Common myeloid progenitor, CD34-positive (primary cell): Measurements from ENCODE around the gene ORMDL3. TPM values are rescaled to one million over a fixed set of nuclear protein-coding genes. Genes with fewer than 3 reads are reported as not detected.

Experiments used
- CTCF ChIA-PET: fragments of 350-600 bp; sonication (Branson Sonifier 250); formaldehyde crosslinking; loops from one replicate; lab custom pipeline; 2021; ENCODE audit warnings: antibody characterized with exemption; lab: Charles Lee
- POLR2A ChIA-PET: fragments of 350-600 bp; sonication (Branson Sonifier 250); formaldehyde crosslinking; loops from one replicate; lab custom pipeline; 2021; ENCODE audit warnings: antibody characterized with exemption; lab: Charles Lee
- DNase-seq, 3 donors: peaks; one replicate each; pipeline versions ENCODE4 v3.0.0 to v3.0.0-alpha.2; 2013
- H3K27ac ChIP-seq, 2 experiments: 1 replicate in 1 of 2; 2 replicates in 1 of 2; pipeline ENCODE4 v1.7.0; 2013; ENCODE audit warnings: inconsistent platforms in 2 of 2, low read length in 2 of 2, mild to moderate bottlenecking in 2 of 2, low read depth in 1 of 2, moderate library complexity in 1 of 2; ENCODE audit not compliant: severe bottlenecking in 2 of 2, insufficient read depth in 1 of 2, poor library complexity in 1 of 2
- H3K27me3 ChIP-seq, 5 experiments: replicated peaks in 2 of 5; 1 replicate in 3 of 5; 2 replicates in 2 of 5; pipeline versions ENCODE4 v1.6.1 to v1.7.0; 2013; ENCODE audit warnings: low read length in 4 of 5, mild to moderate bottlenecking in 2 of 5, moderate library complexity in 2 of 5, inconsistent platforms in 1 of 5; ENCODE audit not compliant: insufficient read depth in 5 of 5, control insufficient read depth in 4 of 5
- H3K36me3 ChIP-seq, 4 experiments: 1 replicate in 2 of 4; 2 replicates in 2 of 4; pipeline versions ENCODE4 v1.6.1 to v1.7.0; 2013; ENCODE audit warnings: low read length in 3 of 4, control low read depth in 1 of 4, mild to moderate bottlenecking in 1 of 4; ENCODE audit not compliant: control insufficient read depth in 4 of 4, insufficient read depth in 4 of 4
- H3K4me1 ChIP-seq, 4 experiments: 1 replicate in 3 of 4; 2 replicates in 1 of 4; pipeline versions ENCODE4 v1.6.1 to v1.7.1; 2013; ENCODE audit warnings: low read length in 3 of 4, mild to moderate bottlenecking in 3 of 4, control low read depth in 1 of 4, inconsistent platforms in 1 of 4, moderate library complexity in 1 of 4; ENCODE audit not compliant: control insufficient read depth in 4 of 4, insufficient read depth in 4 of 4; ENCODE audit errors: control extremely low read depth in 1 of 4
- H3K4me3 ChIP-seq, 7 experiments: 1 replicate in 4 of 7; 2 replicates in 3 of 7; pipeline versions ENCODE4 v1.5.1 to v1.7.0; 2013; ENCODE audit warnings: mild to moderate bottlenecking in 7 of 7, low read length in 6 of 7, moderate library complexity in 6 of 7, inconsistent platforms in 2 of 7, low read depth in 2 of 7, control low read depth in 1 of 7; ENCODE audit not compliant: insufficient read depth in 4 of 7, control insufficient read depth in 1 of 7; ENCODE audit errors: extremely low read depth in 1 of 7
- H3K9me3 ChIP-seq, 5 experiments: 1 replicate in 4 of 5; 2 replicates in 1 of 5; pipeline versions ENCODE4 v1.6.1 to v1.7.1; 2013; ENCODE audit warnings: low read length in 4 of 5, mild to moderate bottlenecking in 2 of 5, inconsistent platforms in 1 of 5, low read depth in 1 of 5, moderate library complexity in 1 of 5; ENCODE audit not compliant: control insufficient read depth in 4 of 5, insufficient read depth in 2 of 5; ENCODE audit errors: control extremely low read depth in 1 of 5
- WGBS: methylation state at CpG from one replicate; pipeline ENCODE4 v1.1.5; 2013; ENCODE audit not compliant: insufficient coverage; 5-methylcytosine and 5-hydroxymethylcytosine counted together
- polyA plus RNA-seq: library from polyadenylated mRNA; unstranded; fragments of 120-200 nt; gene quantifications from one replicate; pipeline ENCODE4 v1.2.1, GENCODE V29; 2013

The ORMDL3 gene, protein sequence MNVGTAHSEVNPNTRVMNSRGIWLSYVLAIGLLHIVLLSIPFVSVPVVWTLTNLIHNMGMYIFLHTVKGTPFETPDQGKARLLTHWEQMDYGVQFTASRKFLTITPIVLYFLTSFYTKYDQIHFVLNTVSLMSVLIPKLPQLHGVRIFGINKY
- polyA plus RNA-seq: 33.1 TPM

DNA sequence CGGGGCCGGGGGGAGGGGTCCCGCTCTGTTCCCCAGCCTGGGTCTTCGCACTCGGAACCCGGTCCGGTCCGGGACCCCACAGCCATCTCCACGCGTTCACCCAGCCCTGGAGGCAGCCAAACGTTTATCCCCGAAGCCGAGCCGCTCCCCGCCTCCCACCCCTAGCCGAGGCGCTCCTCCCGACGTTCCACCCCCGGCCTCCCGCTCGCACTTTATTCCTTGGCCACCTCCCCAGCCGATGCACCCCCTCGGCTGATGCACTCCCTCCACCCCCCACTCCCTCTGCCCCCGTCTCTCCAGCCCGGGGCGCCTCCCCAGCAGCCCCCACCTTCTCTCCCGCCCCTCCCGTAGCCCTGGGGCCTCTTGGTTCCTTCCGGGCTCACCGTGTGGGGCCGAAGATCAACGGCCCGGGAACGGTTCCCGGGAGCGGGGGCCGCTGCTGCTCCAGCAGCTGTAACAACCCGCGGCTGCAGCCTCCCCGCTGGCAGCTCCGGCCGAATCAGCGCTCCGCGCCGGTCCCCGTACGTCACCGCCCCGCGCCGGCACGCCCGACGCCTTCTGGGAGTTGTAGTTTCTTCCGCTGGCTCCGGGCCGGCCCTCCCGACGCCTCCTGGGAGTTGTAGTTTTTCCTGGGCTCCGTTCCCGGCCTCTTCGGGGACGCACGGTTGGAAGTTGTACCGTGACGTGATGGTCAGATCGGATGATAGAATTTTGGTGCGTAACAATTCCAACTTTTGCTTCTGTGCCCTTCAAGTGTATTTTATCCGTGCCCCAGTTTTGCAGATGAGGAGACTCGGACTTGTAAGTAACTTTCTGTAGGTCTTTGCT lies at the start of gene ORMDL3, which contains the start of gene LRRC3C:
ORMDL3 (minus strand) TSS at position 501 of the 828 bp plus-strand sequence. CDS start 3,398 bp downstream, outside the sequence.
LRRC3C (plus strand) TSS at position 632 of the 828 bp plus-strand sequence. CDS start 13,792 bp downstream, outside the sequence.
- WGBS: under 1% methylated on average over 58 of the region's 72 CpGs
- peaks cover 4 to 52% (median 33%) of the 10 kb centered on the region in 4 experiments for H3K4me1 ChIP-seq
- peak; percentile 91 to 92 (median 92) for DNase-seq
- H3K27me3 ChIP-seq: no peaks in the 10 kb centered on the region
- peak within 1 kb of the TSS; percentile 43 to 73 for H3K27ac ChIP-seq
- H3K36me3 ChIP-seq: peaks cover 4 to 20% (median 13%) of the 10 kb centered on the region in 4 experiments
- no peaks in the 10 kb centered on the region for H3K9me3 ChIP-seq
- peak within 1 kb of the TSS; percentile 66 to 91 (median 76) for H3K4me3 ChIP-seq
- POLR2A ChIA-PET: interaction anchor here (0.5 to 0.7 kb wide), 5 partner anchors 16 to 1859 kb away, joined by 3 to 6 read pairs (median 3); partner anchors contain the start of gene JUP
- CTCF ChIA-PET: interaction anchor here (1.5 to 3.3 kb wide), 2 partner anchors 11 to 55 kb away, joined by 4 to 18 read pairs; no protein-coding TSS in a partner anchor

DNA sequence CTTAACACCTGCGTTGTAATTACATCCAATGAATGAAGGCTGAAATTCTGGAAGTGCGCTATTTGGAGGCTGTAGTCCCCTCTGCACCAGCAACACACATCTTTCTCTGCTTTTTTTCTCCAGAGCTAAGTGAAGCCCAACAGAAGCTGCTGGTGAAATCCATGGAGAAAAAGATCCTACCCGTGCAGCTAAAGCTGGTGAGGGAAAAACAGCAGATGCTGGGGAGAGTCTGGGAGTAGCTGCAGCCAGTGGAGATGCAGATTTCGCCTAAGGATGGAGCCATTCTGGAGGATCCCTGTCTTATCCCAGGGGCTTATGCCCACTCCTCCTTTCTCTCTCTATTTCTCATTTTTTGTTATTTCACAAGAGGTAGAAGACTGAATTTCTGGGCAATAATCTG lies 48.4 kb upstream of the ORMDL3 start:
- POLR2A ChIA-PET: interaction anchor here (1.0 kb wide), 1 partner anchor 15 kb away, joined by 7 read pairs; no protein-coding TSS in a partner anchor

DNA sequence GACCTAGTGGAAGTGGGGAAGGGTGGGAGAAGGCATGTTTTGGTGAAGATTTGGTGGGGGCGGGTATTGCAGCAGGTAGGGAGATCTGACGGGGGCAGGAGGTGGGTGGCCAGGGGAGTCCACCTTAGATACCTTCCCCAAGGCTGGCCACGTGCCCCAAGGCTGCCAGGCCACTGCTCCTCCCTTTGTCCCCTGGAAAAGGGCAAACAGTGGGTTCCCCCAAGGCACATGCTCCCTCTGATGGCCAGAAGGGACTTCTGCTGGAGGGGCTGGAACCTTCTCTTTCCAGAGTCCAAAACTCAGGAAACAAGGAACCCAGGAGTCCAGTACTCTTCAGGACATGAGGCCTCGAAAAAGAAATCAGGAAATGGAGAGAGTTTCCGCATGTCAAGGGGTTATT lies 47.0 kb upstream of the ORMDL3 start:
- POLR2A ChIA-PET: no interaction called here
- CTCF ChIA-PET: interaction anchor here (12.3 kb wide), 1 partner anchor 14 kb away, joined by 197 read pairs; the partner anchor contains the start of gene GSDMA
- Histone ChIP-seq H3K9me3 (no peaks in the 10 kb centered on the region), H3K4me1 (peaks cover 2 to 23% (median 4%) of the 10 kb centered on the region in 4 experiments), H3K27me3 (peaks cover 0 to 10% (median 0%) of the 10 kb centered on the region in 5 experiments), H3K27ac (no peak overlapping the region), H3K36me3 (no peaks in the 10 kb centered on the region), H3K4me3 (no peak overlapping the region)
- WGBS: 82% methylated on average over 5 of the region's 5 CpGs
- no peak for DNase-seq

More for the DNA sequence above, 48.4 kb upstream of the ORMDL3 start:
- no peaks in the 10 kb centered on the region for H3K36me3 ChIP-seq
- H3K27me3 ChIP-seq: peaks cover 0 to 7% (median 0%) of the 10 kb centered on the region in 5 experiments
- CTCF ChIA-PET: interaction anchor here (1.2 to 12.3 kb wide), 2 partner anchors 14 to 16 kb away, joined by 4 to 197 read pairs; partner anchors contain the start of gene GSDMA
- no peak overlapping the region for H3K4me3 ChIP-seq
- 100% methylated on average over 2 of the region's 4 CpGs for WGBS
- H3K9me3 ChIP-seq: no peaks in the 10 kb centered on the region
- H3K4me1 ChIP-seq: peaks cover 6 to 31% (median 9%) of the 10 kb centered on the region in 4 experiments
- no peak overlapping the region for H3K27ac ChIP-seq
- no peak for DNase-seq

DNA sequence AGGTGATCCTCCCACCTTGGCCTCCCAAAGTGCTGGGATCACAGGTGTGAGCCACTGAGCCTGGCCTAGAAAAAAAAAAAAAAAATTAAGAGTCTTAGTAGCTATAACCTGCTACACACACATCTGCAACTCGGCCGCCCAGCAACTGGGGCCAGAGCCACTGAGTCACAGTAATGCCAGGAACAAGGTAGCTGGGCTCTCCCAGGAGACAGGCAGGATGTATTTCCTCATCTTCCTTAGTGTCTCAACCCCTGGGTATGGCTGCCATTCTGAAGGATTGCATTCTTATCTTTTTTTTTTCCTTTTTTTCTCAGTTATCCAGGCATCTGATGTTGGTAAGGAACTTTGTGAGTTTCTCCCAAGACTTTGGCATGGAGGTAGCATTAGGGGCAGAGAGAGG lies 46.1 kb upstream of the ORMDL3 start:
- Histone ChIP-seq H3K4me1 (peaks cover 0 to 18% (median 0%) of the 10 kb centered on the region in 4 experiments), H3K27ac (no peak overlapping the region), H3K27me3 (peaks cover 0 to 10% (median 0%) of the 10 kb centered on the region in 5 experiments), H3K9me3 (no peaks in the 10 kb centered on the region), H3K36me3 (no peaks in the 10 kb centered on the region), H3K4me3 (no peak overlapping the region)
- ChIA-PET CTCF (interaction anchor here (12.3 kb wide), 1 partner anchor 13 kb away, joined by 197 read pairs; the partner anchor contains the start of gene GSDMA), POLR2A (interaction anchor here (0.6 to 0.7 kb wide), 2 partner anchors 45 to 175 kb away, joined by 4 read pairs; no protein-coding TSS in a partner anchor)
- DNase-seq: no peak
- WGBS: 100% methylated on average over 2 of the region's 2 CpGs

DNA sequence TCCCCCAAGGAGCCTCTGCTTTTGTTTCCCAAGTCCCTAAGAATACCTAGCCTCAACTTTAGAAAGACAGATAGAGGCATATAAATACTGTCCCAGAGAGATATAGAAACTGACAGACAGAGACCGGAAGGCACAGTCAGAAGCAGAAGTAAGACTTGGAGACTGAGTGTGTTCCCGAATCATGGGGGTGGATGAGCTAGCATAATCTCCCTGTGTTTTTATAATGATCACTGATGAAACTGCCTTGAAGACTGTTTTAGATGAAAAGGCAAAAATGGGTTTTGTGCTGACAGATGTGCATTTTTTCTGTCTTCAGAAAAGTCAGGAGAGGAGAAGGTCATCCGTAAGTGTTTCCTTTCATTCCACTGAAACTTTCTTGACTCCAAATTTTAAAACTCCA lies 44.9 kb upstream of the ORMDL3 start:
- no peaks in the 10 kb centered on the region for H3K36me3 ChIP-seq
- DNase-seq: peak in 2 of 3 donors; percentile 58 to 61
- no peak overlapping the region for H3K4me3 ChIP-seq
- CTCF ChIA-PET: interaction anchor here (1.0 to 12.3 kb wide), 3 partner anchors 8 to 192 kb away, joined by 3 to 197 read pairs (median 5); partner anchors contain the start of genes GSDMA and PSMD3
- no peak overlapping the region for H3K27ac ChIP-seq
- H3K27me3 ChIP-seq: peaks cover 0 to 10% (median 0%) of the 10 kb centered on the region in 5 experiments
- H3K4me1 ChIP-seq: peaks cover 0 to 20% (median 0%) of the 10 kb centered on the region in 4 experiments
- H3K9me3 ChIP-seq: no peaks in the 10 kb centered on the region
- POLR2A ChIA-PET: interaction anchor here (0.6 kb wide), 1 partner anchor 8 kb away, joined by 3 read pairs; the partner anchor contains the start of gene PSMD3
- 60% methylated on average over 2 of the region's 3 CpGs for WGBS

DNA sequence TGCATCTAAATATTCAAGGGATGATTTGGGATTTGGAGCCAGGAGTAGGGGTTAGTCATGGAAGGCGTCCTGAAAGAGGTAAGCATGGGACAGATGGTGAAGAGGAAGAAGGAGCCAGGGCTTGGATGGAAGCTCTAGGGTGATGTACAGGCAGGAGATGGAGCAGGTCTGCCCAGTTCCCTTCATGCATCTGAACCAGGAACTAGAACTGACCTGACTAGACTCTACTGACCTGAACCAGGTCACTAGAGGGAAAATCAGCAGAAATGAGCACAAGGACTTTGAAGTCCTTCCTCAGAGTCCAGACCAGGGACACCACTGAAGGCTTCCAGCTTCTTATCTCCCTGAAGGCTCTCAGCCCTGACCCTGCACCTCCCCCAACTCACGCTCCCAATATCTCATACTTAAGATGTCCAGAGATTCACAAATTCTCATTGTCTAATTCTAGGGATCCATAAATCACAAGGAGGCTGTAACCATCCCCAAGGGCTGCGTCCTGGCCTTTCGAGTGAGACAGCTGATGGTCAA lies 43.7 kb upstream of the ORMDL3 start:
- Histone ChIP-seq H3K9me3 (no peaks in the 10 kb centered on the region), H3K4me3 (no peak overlapping the region), H3K27me3 (peaks cover 0 to 10% (median 0%) of the 10 kb centered on the region in 5 experiments), H3K4me1 (peaks cover 0 to 25% (median 0%) of the 10 kb centered on the region in 4 experiments), H3K27ac (no peak overlapping the region), H3K36me3 (no peaks in the 10 kb centered on the region)
- CTCF ChIA-PET: interaction anchor here (1.1 to 1.3 kb wide), 2 partner anchors 9 kb away, joined by 4 to 5 read pairs; partner anchors contain the start of genes GSDMA and PSMD3
- POLR2A ChIA-PET: no interaction called here
- DNase-seq: no peak
- WGBS: 92% methylated on average over 3 of the region's 4 CpGs
